HepG2 (cell line): Measurements from ENCODE around the gene ACD. TPM values are rescaled to one million over a fixed set of nuclear protein-coding genes. Genes with fewer than 3 reads are reported as not detected.
A peak's percentile ranks its signal among the peaks of the same experiment; 100 is the strongest.

ENCODE experiments used
- DPF2 ChIP-seq: sonication (generic); formaldehyde crosslinking; IDR thresholded peaks from 2 replicates; pipeline ENCODE4 v1.4.0; 2020; ENCODE audit warnings: mild to moderate bottlenecking, low read depth, missing genetic modification reagents, borderline replicate concordance
- HNRNPLL ChIP-seq: fragments of 200-400 bp; formaldehyde crosslinking; IDR thresholded peaks from 2 replicates; pipeline ENCODE4 v1.6.1; 2017; ENCODE audit warnings: mild to moderate bottlenecking, low read depth, low read length; ENCODE audit not compliant: poor library complexity, severe bottlenecking
- MBD4 ChIP-seq: IDR thresholded peaks from 2 replicates; pipeline ENCODE4 v1.6.1; 2012; ENCODE audit warnings: low read length, inconsistent platforms, borderline replicate concordance
- NCOA1 ChIP-seq: sonication (generic); formaldehyde crosslinking; IDR thresholded peaks from 2 replicates; pipeline ENCODE4 v1.9.0; 2021; ENCODE audit warnings: missing genetic modification reagents
- NFAT5 ChIP-seq: sonication (generic); formaldehyde crosslinking; IDR thresholded peaks from 2 replicates; pipeline ENCODE4 v1.4.0; 2020; ENCODE audit warnings: missing genetic modification reagents
- TCF12 ChIP-seq, 2 experiments: fragments of 450-650 bp in 1 of 2; sonication (generic) in 1 of 2; formaldehyde crosslinking in 1 of 2; IDR thresholded peaks; 2 replicates each; pipeline versions ENCODE4 v1.6.1 to v1.8.0; 2017 to 2022; ENCODE audit warnings: antibody characterized with exemption in 1 of 2, mild to moderate bottlenecking in 1 of 2, missing genetic modification reagents in 1 of 2, moderate library complexity in 1 of 2
- ZBTB43 ChIP-seq: sonication (generic); formaldehyde crosslinking; conservative IDR thresholded peaks from 2 replicates; pipeline ENCODE4 v1.4.0; 2020; ENCODE audit warnings: missing genetic modification reagents
- ZMYM3 ChIP-seq: sonication (generic); formaldehyde crosslinking; IDR thresholded peaks from 2 replicates; pipeline ENCODE4 v1.5.1; 2020; ENCODE audit warnings: mild to moderate bottlenecking, missing genetic modification reagents
- ZNF230 ChIP-seq: sonication (generic); formaldehyde crosslinking; IDR thresholded peaks from 2 replicates; pipeline ENCODE4 v1.4.0; 2020; ENCODE audit warnings: mild to moderate bottlenecking, missing genetic modification reagents
- ZNF704 ChIP-seq: sonication (generic); formaldehyde crosslinking; IDR thresholded peaks from 2 replicates; pipeline ENCODE4 v1.8.1; 2023; ENCODE audit warnings: mild to moderate bottlenecking, inconsistent platforms, moderate library complexity, missing genetic modification reagents, borderline replicate concordance
- ZSCAN12 ChIP-seq: sonication (generic); formaldehyde crosslinking; IDR thresholded peaks from 2 replicates; pipeline ENCODE4 v1.9.0; 2021; ENCODE audit warnings: mild to moderate bottlenecking, missing genetic modification reagents
- ZSCAN5A ChIP-seq: sonication (generic); formaldehyde crosslinking; IDR thresholded peaks from 2 replicates; pipeline ENCODE4 v1.8.0; 2022; ENCODE audit warnings: mild to moderate bottlenecking, missing genetic modification reagents, borderline replicate concordance
- polyA plus RNA-seq, 8 experiments: library from polyadenylated mRNA; depleted of rRNA in 3 of 8; stranded (reverse) in 7 of 8; unstranded in 1 of 8; fragments of >200 nt; fragmentation: Illumina TruSeq in 4 of 8; extraction: Trizol in 4 of 8; gene quantifications; 2 replicates each; pipeline versions ENCODE4 v1.2.1 to v1.2.3, GENCODE V29; 2011 to 2016; ENCODE audit warnings: low read depth in 4 of 8, missing spikeins in 1 of 8, mixed read lengths in 1 of 8; ENCODE audit not compliant: insufficient read depth in 1 of 8
- total RNA-seq, 5 experiments: library from RNA; depleted of rRNA; stranded (reverse); fragments of >200 nt; fragmentation: Illumina TruSeq; extraction: Trizol; gene quantifications; 2 replicates each; pipeline ENCODE4 v1.2.3, GENCODE V29; 2016; ENCODE audit warnings: low read depth in 1 of 5
- TF ChIP-seq, protein P1 (sequence below): sonication (generic); formaldehyde crosslinking; IDR thresholded peaks from 2 replicates; pipeline ENCODE4 v1.9.0; 2021; ENCODE audit warnings: missing genetic modification reagents, mild to moderate bottlenecking, borderline replicate concordance
- TF ChIP-seq, protein P2 (sequence below): sonication (generic); formaldehyde crosslinking; IDR thresholded peaks from 2 replicates; pipeline ENCODE4 v1.4.0; 2020; ENCODE audit warnings: missing genetic modification reagents

ACD gene
- total and polyA plus RNA-seq, 2 of the 13 experiments (the other 11 are each of a cell fraction or from before 2014, with no cell fraction given): 32.6 to 38.3 TPM

DNA sequence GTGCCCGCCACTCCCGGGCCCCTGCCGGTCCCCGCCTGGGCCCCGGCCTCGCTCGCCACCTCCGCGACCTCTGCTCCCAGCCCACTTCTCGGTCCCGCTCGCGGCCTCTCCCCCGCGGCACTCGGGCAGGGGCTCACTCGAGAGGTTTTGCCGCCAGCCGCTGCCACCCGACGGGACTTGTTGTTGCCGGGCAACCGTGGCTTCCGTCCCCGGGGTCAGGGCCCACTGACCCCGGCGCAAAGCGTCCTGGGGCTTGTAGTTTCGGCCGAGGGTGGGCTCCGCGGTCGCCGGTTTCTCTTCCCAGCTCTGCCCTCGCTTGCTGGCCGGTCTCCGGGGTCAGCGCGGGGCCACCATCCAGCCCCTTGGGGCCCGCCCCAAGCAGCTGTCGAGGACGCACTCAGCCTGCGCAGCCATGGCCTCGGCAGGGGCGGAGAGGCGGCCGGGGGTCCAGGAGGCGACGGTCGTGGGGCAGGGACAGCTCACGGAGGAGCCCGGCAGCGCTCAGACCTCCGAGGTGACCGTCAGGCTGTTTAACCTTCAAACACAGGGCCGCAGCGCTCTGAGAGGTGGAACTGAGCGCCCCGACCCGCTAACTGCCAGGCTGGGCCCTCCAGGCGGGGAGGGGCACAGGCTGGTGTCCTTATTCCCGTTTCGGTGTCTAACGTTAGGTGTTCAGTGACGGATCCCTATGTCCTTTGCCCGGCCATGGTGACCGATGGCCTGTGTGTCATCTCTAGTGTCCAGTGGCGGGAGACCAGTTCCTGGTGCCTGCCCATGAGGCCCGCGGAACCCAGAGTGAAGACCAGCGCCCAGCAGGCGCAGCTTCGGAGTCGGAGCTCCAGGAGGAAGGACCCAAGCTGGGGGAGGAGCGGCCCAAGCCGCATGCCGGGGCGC lies 6.7 kb upstream of the ACD start, which contains the start of the genes C16orf86 and ENKD1 (continued):
- TF ChIP-seq ZBTB43 (no peak), NFAT5 (CRISPR knock-in tag) (0 out of 2 replicates have a peak, but pooled peaks have one; percentile 19), ZNF704 (no peak; the same call in 1 of the 2 replicates), DPF2 (CRISPR knock-in tag) (no peak), MBD4 (no peak), TCF12 (IDR thresholded peaks at IDR 0.05) (no peak), TCF12 (CRISPR knock-in tag; IDR thresholded peaks at IDR 0.05) (0 out of 2 replicates have a peak, but pooled peaks have one; percentile 37), HNRNPLL (peak; percentile 35), ZSCAN12 (no peak; the same call in 1 of the 2 replicates), ZSCAN5A (CRISPR knock-in tag) (no peak), ZMYM3 (CRISPR knock-in tag) (no peak; the same call in 1 of the 2 replicates), ZNF230 (CRISPR knock-in tag) (peak; percentile 14; the same call in 1 of the 2 replicates), NCOA1 (CRISPR knock-in tag) (no peak)
- TF ChIP-seq, protein P1, sequence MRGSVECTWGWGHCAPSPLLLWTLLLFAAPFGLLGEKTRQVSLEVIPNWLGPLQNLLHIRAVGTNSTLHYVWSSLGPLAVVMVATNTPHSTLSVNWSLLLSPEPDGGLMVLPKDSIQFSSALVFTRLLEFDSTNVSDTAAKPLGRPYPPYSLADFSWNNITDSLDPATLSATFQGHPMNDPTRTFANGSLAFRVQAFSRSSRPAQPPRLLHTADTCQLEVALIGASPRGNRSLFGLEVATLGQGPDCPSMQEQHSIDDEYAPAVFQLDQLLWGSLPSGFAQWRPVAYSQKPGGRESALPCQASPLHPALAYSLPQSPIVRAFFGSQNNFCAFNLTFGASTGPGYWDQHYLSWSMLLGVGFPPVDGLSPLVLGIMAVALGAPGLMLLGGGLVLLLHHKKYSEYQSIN (CRISPR knock-in tag): no peak
- TF ChIP-seq, protein P2, sequence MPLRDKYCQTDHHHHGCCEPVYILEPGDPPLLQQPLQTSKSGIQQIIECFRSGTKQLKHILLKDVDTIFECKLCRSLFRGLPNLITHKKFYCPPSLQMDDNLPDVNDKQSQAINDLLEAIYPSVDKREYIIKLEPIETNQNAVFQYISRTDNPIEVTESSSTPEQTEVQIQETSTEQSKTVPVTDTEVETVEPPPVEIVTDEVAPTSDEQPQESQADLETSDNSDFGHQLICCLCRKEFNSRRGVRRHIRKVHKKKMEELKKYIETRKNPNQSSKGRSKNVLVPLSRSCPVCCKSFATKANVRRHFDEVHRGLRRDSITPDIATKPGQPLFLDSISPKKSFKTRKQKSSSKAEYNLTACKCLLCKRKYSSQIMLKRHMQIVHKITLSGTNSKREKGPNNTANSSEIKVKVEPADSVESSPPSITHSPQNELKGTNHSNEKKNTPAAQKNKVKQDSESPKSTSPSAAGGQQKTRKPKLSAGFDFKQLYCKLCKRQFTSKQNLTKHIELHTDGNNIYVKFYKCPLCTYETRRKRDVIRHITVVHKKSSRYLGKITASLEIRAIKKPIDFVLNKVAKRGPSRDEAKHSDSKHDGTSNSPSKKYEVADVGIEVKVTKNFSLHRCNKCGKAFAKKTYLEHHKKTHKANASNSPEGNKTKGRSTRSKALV (CRISPR knock-in tag): no peak
